ENCODE results near the gene SMIM31.

The SMIM31 gene

DNA sequence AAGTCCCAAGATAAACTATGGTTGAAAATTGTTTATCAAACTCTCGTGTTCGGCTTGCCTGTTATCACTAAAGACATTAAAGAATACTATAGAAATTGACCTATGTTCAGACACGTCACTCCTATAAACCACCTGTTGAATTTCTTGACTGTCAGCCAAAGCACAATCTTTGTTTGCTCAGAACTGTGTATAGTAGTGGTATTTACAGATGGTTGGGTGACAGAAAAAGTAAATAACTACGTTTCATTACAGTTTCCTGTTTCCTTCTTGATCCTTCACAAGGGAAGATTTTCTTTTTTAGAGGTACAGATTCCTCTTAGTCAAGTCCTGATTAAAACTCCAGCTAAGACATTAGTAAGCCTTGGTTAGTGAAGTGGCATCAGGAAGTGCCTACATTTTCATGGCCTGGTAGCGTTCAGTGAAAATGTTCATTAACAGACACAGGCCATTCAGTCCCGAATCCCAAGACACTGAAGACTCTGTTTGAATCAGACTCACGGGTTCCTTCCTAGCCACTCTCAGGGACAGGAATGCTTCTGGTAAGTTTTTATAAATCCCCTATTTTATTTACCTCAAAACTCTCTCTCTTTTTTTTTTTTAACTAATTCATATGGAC lies at the start of gene SMIM31:
Gene SMIM31, plus strand, starts transcription at position 259 of the 616 bp plus-strand sequence. CDS start 16,313 bp downstream, outside the sequence.
- DNase-seq: no peak

DNA sequence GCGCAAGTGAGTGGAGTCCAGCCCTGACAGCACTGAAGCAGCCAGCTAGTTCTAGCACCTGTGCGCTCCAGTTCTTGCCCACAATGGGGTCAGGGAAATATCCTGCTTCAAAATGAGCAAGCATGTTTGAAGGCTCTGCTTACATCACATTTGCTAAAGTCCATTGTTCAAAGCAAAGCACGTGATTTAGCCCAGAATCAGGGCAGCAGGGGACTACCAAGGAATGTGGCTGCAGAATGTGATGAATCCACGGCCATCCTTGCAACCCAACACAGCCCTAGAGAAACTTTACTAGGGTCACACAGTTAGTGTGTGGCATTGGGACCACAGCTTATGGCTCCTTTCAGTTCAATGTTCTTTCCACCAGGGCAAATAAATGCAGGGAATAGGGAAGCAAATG lies 47.3 kb upstream of the SMIM31 start:
- no peak for DNase-seq

DNA sequence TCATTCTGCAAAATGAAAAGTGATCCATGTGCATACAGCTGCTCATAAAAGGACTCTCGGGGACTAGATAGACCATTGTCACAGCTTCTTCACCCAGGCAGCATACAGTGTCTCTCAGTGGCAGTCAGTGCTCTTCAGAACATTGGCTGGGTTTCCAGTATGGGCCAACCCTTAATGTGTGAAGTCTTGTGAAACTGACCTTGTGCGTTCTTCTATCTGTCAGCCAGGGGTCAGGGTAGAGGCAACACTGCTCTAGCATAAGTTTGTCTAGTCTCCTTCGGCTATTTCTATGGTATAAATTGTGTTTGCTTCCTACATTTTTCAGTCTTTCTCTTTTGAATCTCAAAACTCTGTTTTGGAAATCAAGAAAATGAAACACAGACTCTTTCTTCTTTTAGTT lies 37.0 kb upstream of the SMIM31 start:
- no peak for DNase-seq

DNA sequence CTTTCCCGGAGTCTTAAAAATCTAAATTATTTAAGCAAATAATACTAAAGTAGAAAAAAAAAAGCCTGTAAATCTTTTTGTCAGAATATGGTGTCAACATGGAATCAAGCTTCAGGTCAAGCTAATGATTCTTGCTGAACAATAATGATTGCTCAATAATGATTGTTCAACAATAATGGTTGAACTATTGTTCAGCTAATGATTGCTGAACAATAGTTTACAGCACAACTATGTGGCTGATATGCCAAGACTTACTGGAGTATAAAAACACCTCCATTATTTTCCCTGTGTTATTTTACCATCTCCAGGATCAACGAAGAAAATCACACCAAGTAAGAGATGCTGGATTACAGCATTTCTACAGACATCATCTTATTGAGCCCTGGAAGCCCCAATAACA lies 35.1 kb upstream of the SMIM31 start:
- DNase-seq: no peak

DNA sequence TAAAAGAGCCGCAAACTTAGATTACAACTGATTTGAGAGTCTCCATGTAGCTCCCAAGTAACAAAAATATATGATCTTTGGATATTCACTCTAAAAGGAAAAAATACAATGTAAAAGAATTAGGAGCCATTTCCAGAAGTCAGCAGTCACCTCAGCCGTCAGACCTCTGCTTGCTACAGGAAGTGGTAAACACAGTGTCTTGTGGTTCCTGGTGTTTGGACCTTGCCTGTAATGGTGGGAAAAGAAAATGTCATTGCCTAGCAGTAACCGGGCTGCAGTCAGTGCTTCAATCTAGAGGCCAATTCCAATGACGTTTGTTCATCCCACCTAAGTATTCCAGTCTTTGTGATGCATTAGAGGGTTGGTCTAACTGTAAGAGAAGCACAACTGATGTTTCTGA lies 28.9 kb upstream of the SMIM31 start:
- DNase-seq: no peak

DNA sequence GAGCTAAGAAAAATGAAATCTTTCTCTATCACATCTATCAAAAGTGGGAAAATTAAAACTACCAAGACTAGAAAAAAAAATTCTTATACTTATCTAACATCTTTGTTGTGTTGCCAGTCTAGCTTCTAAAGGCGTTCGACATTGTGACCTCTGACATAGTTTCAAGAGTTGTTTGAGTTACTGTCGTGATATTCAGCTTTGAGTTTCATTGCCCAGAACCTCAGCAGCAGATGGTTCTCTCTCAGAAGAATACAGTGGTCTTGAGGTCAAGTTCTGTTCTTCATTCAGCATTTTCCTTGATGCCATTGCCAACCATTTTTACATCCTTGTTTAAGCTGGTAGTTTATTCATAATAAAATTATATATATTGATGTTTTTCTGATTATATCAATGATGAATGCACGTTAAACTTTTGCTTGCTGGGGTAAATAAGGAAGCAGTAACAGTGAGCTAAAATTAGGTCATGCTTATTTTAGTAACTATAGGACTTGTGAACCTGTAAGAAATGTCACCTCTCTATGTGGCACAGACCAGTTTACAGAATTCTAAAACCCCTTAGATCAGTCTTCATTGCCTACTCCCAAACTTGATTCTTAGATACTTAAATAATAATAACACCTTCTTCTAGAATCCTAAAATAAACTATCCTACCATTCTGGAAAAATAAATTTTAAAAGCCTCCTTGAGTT lies 23.1 kb upstream of the SMIM31 start:
- DNase-seq: no peak

DNA sequence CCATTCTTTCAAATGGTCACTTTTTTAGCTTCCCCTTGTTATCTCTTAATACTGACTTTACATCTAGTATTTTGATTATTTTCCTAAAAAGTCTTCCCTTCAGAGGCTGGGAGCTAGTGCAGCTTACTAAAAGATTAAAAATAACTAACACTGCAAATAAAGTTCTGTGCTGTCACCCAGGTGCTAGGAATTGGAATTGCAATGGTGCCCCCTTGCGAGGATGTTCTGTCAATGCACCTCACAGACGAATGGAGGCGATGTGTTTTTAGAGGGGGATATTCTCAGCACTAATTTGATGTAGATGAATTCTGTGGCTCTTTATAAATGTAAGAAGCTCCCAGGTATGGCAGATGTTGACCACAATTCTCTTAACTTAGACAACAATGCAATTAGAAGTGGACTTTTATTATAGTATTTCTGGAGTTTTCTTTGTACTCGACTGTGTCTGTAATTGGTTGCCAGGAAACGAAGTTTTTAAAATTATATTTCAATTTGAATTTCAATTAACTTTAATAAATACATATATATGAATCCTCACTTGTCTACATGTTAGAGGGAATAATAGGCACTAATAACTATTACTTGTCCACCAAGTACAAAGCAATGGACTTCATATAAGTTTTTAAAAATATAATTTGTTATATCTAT lies 22.0 kb upstream of the SMIM31 start:
- peak; percentile 6 for DNase-seq

DNA sequence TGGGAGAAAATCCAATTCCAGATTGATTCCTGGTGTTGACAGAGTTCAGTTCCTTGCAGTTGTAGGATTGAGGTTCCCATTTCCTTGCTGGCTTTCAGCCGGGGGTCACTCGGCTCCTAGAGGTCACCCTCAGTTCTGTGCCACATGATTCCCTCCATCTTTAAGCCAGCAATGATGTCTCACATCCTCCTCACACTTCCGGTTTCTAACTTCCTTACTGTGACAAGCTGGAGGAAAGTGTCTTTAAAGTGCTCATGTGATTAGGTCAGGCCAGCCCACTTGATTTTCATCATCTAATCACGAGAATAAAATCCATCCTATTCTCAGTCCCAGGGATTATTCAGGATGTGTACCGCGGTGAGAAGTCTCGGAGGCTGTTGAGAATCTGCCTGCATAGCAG lies 19.4 kb upstream of the SMIM31 start:
- no peak for DNase-seq

DNA sequence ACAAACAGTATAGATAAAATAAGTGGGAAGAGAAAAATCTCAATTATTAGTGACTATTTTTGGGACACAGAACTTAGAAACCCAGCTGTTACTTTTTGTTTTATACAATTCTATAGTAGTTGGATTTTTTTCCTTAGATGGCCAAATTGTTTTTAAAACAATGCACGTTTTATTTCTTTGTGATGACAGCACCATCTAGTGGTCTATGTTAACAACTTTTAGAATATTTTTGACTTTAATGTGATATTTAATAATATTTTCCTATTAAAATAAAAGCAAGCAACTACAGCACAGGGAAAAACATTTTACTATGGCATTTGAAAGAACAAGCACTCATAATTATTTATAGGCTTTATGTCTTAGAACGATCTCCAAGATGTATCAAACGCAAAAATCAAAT lies 5.6 kb upstream of the SMIM31 start:
- no peak for DNase-seq

DNA sequence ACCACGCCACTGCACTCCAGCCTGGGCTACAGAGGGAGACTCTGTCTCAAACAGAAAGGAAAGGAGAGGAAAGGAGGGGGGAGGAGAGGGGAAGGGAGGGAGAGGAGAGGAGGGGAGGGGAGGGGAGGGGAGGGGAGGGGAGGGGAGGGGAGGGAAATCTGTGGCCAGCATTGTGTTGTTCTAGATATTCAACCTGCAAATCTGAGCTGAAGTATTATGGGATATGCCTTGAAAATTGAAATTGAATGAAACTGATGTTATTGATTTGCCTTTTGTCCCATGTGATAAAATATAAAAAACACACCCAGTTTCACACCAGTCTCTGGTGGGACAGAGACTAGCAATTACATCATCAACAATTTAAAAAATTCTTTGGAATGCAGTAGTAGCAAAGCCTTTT lies 1.5 kb downstream of the SMIM31 start:
- DNase-seq: no peak

DNA sequence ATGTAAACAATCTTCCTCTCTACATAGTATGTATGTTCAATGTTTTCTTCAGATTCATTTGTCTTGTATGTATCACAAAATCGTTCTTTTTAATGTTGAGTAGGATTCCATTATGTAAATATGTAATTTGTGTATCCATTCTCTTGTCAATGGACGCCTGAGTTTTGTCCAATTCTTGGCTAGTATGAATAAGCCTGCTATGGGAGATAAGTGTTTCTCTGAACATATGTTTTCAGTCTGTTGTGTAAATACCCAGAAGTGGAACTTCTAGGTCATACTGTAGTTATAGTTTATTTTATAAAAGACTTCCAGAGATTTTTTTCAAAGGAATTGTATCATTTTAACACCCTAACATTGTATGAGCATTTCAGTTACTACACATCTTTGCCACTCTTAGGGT lies 2.8 kb downstream of the SMIM31 start:
- no peak for DNase-seq

DNA sequence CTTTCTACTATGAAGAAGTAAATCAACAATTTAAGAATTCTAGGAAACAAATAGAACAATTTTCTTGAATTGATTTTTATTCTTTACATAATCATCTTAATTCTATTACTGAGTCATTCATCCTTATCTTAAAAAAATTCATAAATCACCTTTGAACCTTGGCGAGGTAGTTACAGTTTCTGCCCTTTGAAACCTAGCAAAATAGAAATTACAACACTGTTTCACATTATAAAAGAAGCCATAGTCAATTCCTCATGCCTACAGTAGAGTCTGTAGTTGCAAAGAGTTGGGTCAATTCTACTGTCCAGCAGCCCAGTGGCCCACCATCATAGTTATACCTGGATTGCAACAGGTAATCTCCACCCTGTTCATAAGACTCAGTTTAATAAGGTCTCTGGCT lies 7.3 kb downstream of the SMIM31 start:
- no peak for DNase-seq

DNA sequence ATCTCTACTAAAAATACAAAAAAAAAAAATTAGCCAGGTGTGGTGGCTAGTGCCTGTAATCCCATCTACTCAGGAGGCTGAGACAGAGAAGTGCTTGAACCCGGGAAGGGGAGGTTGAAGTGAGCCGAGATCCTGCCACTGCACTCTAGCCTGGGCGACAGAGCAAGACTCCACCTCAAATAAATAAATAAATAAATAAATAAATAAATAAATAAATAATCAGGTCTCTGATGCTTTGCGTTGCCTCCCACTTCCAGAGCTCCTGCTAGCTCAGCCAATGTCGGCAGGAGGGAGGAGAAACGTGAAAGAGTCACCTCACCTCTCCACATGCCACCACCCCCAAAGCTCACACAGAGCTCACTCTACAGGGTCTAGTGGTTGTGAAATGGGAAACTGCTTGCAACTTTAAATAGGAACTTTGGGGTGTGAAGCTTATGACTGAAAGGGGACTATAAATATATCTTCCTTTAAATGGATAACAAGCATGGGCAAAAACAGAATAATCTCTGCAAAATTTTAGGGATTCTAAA lies 7.9 kb downstream of the SMIM31 start:
- DNase-seq: no peak

DNA sequence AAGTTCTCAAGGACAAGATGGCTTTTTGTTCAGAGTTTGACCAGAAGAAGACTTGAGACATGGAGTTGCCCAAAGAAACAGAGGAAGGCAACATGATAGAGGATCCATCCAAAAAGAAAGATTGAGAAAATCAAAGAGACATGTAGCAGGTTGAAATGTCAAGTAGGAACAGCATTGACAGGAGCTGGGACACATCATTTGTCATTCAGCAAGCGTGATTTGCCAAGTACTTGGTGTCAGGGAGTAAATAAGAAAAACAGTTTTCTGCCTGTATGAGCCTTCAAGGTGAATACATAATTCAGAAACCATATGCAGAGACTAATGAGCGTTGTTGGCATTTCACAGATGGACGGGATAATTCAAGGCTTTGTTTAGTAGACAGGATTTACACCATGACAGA lies 11.2 kb downstream of the SMIM31 start:
- DNase-seq: no peak

DNA sequence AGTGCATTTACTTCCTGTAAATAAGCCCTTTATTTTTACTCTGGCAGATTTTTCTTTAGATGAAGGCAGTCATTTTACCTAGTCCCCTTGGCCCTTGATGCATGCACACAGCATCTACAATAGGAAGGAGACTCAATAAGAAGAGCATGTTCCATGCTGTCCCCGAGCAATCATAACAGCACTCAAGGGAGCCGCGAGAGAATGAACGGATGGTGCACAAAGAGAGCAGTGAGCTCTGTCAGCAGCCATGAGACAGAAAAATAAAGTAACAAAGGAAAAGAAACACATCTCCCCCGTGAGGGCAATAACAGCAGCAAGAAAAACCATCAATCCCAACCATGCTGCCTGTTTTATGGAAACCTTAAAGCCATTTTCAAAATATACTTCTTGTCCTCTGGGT lies 11.9 kb downstream of the SMIM31 start:
- no peak for DNase-seq

DNA sequence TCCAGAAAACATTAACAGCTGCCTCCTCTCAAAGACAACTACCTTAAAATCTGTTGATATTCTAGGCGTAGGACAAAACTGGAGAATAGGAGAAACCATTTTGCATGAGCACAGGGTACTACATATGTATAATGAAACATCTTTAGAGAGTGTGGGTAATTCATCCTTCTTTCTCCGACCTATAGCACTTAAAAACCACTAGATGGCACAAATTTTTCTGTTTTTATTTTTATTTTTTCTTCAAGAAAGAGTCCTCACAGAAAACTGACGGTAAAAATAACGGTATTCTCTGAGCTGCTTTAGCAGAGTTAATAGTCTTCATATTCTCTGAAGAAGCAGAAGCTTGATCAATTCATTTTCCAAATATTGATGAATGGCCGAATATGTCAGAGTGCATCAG lies 14.6 kb downstream of the SMIM31 start:
- no peak for DNase-seq

DNA sequence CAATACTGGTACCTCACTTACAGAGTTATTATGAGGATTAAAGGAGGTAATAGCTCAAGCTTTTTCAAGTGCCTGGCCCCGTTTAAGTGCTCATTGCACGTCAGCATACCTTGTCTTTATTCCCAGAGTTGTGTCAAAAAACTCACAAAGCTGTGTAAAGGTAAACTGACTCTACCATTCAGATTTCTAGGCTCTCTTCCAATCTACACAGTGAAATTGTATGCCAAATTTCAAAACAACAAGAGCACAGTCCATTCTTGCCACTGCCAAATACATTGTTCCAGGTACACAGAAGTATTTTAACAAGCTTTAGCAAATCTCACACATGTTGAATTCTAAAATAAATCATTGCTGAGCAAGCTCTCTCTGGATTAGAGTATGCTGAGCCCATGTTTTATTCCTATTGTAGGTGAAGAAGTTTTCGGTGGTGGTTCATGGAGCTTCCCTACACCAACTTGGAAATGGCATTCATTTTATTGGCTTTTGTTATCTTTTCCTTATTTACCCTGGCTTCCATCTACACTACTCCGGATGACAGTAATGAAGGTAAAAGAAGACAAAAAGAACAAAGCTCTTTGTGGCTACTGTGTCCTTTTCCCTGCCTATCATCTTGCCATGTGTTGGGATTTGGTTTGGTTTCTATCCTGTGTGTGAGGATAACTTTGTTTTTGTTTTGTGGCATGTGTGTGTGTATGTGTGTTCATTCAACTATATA lies 16.2 kb downstream of the SMIM31 start:
- no peak for DNase-seq

DNA sequence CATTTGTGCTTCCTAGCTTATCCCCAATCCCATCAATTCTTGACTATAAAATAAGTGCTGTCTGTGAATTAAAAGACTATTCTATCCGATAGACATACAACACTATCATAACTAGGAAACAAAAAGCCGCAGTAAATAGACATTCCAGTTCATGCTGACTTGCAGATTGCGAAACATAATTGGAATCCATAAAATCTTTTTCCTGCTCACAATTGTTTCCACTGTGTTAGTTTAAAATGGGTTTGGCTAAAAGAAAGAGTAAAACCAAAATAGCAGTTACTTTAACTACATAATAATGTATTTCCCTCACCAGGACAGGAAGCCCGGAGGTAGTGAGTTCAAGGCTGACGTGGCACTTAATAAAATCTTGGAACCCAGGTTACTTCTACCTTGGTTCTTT lies 17.2 kb downstream of the SMIM31 start:
- DNase-seq: no peak

DNA sequence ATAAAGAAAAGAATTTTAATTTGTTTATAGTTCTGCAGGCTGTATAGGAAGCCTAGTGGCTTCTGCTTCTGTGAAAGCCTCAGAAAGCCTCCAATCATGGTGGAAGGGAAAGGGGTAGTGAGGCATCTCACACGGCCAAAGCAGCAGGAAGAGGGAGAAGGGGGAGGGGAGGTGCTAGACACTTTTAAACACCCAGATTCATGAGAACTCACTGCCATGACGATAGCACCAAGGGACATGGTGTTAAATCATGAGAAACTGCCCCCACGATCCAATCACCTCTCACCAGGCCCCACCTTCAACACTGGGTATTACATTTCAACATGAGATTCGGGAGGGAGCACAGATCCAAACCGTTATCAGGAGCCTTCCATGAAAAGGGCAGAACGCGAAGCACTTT lies 18.1 kb downstream of the SMIM31 start:
- no peak for DNase-seq

DNA sequence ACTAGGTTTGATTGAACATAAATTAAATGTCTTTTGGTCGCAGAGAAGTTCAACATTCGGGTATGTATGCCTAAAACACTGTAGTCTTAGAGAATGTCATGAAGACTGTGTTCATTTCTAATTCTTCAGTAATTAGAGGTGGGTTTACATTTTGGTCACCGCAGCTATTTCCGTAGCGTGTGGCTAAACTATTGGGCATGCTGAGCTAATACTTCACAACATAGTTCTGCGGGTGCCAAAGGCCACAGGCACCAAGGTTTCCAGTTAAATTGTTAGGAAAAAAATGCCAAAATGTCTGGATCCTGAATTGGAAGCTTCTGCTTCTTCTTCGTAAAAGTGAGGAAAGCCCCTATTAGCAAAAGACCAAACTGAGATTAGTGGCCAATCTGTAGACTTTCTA lies 25.1 kb downstream of the SMIM31 start:
- DNase-seq: no peak

DNA sequence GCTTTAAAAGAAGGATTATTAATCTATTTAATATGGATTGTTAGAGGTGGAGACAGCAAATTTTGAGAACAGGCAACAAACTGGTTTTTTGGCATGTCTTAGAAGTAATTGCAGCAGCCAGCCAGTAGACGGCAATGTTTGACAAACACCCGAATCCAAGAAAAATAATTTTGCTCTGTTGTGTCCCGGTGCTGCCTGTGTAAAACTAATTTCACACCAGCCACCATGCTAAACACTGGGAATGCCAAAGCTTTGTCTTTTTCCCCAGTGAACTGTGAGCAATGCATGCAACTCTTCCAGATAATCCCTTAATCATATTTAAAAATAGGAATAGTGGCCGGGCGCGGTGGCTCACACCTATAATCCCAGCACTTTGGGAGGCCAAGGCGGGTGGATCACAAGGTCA lies 25.9 kb downstream of the SMIM31 start:
- DNase-seq: no peak

DNA sequence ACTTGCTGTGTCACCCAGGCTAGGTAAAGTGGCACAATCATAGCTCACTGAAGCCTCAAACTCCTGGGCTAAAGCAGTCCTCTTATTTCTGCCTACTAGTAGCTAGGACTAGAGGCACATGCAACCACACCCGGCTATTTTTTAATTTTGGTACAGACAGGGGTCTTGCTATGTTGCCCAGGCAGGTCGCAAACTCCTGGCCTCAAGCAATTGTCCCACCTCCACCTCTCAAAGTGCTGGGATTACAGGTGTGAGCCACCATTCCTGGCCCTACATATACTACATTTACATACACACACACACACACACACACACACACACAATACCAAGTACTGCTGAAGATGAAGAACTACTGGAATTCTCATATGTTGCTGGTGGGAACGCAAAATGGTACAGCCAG lies 26.9 kb downstream of the SMIM31 start:
- no peak for DNase-seq

DNA sequence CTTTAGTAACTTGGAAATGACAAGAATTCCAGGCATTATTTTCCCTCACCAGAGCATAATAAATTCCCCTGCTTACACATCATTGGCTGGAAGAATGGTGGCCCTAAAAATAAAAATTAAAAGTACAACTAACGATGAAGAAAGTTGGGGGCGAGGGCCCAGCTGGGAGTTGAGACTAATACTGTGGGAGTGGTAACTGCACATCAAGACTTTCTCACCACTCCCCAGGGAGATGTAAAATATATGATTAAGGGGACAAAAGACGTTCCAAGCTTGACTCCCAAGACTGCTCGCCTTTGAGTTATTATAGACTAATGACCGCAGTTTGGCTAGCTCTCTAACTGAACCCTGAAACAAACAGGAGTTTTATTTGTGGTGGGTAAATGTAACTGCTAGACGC lies 30.0 kb downstream of the SMIM31 start:
- no peak for DNase-seq

DNA sequence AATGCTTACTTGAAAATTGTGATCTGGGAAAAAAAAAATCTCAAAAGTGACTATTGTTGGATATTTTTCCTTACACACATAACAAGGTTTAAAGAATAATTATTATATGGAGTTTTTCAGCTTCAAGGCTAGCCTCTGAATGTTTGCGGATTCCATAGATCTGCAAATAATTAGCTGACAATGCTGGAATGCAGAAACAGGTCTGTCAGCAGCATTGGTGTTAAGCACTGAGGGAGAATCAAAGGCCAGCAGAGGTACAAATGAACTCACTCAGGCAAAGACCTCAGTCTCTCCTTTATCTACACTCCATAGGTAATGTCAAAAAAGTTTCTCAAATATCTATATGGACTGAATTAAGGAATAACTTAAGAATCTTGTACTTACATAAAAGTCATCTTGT lies 35.1 kb downstream of the SMIM31 start:
- DNase-seq: no peak
